Ammon's horn (tissue), 1 donor: Measurements from ENCODE around the gene RAPGEFL1.
"Not testable (repeated sequence)": the region's sequence is repeated elsewhere in the genome, so short reads cannot be mapped to it uniquely, and the experiment has no call there.

Experiments used
- DNase-seq: peaks from one replicate; pipeline ENCODE4 v3.0.0-alpha.2; 2016; ENCODE audit warnings: low spot score

Gene RAPGEFL1

DNA sequence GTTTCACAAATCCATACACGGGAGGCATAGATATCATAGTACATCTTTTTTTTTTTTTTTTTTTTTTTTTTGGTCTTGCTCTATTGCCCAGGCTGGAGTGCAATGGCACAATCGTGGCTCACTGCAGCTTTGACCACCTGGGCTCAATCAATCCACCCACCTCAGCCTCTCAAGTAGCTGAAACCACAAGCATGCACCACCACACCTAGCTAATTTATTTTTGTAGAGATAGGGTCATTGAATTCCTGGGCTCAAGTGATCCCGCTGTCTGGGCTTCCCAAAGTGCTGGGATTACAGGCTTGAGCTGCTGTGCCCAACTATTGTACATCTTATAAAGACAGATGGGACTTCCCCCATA is 3.5 kb upstream of the RAPGEFL1 start:
- no peak for DNase-seq

- DNase-seq, result no peak
These were observed 2.8 kb upstream of the RAPGEFL1 start for GRCh38 chr17:40174514-40174913.

- DNase-seq, result peak; percentile 45
These were observed 1.1 kb upstream of the RAPGEFL1 start for GRCh38 chr17:40175928-40176753.

DNA sequence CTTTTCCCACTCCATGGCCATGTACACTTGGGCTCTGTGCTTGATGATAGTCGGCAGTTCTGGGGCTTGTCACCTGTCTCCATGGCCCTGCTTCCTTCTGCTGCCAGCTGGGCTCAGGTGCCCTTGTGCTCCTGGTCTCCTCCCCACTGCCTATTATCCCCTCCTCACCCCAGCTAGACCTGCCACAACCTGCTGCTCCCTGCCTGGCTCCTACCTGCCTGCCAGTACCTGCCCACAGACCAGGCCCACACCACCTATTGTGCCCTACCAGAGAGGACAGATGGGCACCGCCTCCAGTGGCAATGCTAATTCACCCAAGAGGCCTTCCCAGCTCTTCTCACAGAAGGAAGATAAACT is 538 bp upstream of the RAPGEFL1 start:
- no peak for DNase-seq

DNA sequence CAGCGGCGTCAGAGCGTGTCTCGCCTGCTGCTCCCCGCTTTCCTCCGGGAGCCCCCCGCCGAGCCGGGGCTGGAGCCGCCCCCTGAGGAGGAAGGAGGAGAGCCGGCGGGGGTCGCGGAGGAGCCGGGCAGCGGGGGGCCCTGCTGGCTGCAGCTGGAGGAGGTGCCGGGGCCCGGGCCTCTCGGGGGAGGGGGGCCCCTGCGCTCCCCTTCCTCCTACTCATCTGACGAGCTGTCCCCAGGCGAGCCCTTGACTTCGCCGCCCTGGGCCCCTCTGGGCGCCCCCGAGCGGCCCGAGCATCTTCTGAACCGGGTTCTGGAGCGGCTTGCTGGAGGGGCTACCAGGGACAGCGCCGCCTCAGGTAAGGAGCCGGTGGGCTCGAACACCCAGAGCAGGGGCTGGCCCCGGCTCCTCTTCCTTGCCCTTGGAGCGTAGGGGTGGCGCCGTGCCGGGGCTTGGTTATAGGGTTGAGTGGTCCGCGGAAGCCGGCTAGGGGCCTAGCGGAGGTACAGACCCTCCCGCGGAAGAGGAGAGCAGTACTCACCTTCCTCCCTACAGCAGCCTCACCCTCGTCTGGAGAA is 841 bp downstream of the RAPGEFL1 start:
- no peak for DNase-seq

GRCh38 chr17:40178660-40179059 is 1.4 kb downstream of the RAPGEFL1 start:
- no peak for DNase-seq

GRCh38 chr17:40179923-40180659 is 2.8 kb downstream of the RAPGEFL1 start:
- peak; percentile 43 for DNase-seq

- DNase-seq, result no peak
These were observed 3.4 kb downstream of the RAPGEFL1 start for GRCh38 chr17:40180694-40181093.

DNA sequence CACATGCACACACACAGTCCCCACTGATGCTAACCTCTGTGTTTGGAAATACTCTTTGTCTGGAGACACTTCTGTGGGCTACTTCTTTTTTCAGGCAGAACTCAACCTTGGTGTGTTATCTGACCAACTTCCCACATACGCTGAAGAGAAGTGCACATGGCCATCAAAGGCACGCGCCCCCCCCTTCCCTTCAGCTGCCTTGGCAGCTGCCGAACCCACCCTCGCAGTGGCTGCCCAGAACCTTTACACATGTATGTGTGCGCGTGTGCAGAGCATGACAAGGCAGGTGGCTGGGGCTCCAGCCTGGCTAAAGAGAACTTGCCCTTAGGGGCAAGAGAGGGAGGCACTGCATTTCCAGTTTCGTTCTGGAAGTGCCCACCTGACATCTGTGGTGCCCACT is 3.9 kb downstream of the RAPGEFL1 start:
- no peak for DNase-seq

DNA sequence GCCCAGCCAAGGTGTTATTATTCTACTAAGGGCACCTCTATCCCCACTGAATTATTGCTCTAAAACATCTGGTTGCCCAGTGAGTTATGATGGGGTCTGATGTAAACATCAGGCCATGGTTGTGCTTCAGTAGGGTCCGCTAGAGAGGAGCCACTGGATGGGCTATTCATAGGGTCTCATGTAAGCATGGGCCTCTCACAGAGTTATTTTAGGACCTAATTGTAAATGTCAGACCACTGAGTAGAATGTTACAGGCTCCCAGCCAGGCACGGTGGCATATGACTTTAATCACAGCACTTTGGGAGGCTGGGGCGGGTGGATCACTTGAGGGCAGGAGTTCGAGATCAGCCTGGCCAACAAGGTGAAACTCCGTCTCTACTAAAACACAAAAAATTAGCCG is 5.3 kb downstream of the RAPGEFL1 start:
- DNase-seq, result no peak

DNA sequence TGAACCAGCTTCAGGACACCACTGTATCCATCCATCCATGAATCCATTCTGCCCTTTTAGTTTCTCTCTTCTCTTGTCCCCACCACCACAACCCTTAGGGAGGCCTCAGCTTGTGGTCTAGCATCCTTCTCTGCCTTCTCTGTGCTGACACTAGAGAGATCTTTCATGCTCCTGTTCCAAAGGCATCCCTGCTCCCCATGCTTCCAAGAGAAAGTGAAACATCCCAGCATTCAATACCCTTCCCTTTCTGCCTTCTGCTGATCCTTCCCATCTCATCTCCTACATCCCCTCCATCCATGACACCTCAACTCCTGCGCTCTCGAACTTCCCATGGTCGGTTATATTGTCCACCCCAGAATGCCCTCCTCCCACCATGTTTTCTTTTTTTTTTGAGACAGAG is 10.0 kb downstream of the RAPGEFL1 start:
- DNase-seq, result no peak

- no peak for DNase-seq
These were observed 11.4 kb downstream of the RAPGEFL1 start for GRCh38 chr17:40188694-40189093.

DNA sequence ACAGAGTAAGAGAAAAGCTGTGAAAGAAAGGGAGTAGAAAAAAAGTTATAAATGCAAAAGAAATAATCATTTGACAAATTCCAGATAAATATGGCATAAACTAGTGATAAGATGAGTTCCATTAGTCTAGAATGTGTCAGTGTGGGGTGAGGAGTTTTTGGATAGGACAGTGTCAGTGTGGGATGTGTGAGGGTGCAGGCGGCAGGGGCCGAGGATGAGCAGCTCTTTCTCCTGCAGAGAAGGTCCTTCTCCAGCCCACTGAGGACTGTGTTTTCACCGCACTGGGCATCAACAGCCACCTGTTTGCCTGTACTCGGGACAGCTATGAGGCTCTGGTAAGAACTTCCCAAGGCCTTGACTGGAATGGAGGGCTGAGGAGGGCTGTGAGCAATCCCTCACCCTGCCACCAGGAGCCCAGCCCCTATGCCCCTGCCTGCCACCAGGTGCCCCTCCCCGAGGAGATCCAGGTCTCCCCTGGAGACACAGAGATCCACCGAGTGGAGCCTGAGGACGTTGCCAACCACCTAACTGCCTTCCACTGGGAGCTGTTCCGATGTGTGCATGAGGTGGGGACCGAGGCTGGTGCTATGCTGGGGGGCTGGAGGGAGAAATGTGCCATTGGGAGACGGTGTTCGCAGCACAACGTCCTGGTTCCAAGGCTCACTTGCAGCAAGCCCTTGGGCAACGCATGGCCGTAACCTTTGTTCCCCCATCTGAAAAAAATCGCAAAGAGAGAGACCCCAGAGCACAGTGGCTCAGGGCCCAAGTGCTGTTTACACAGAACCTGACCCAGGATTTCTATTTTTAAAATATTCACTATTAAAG is 13.1 kb downstream of the RAPGEFL1 start:
- DNase-seq, result no peak

DNA sequence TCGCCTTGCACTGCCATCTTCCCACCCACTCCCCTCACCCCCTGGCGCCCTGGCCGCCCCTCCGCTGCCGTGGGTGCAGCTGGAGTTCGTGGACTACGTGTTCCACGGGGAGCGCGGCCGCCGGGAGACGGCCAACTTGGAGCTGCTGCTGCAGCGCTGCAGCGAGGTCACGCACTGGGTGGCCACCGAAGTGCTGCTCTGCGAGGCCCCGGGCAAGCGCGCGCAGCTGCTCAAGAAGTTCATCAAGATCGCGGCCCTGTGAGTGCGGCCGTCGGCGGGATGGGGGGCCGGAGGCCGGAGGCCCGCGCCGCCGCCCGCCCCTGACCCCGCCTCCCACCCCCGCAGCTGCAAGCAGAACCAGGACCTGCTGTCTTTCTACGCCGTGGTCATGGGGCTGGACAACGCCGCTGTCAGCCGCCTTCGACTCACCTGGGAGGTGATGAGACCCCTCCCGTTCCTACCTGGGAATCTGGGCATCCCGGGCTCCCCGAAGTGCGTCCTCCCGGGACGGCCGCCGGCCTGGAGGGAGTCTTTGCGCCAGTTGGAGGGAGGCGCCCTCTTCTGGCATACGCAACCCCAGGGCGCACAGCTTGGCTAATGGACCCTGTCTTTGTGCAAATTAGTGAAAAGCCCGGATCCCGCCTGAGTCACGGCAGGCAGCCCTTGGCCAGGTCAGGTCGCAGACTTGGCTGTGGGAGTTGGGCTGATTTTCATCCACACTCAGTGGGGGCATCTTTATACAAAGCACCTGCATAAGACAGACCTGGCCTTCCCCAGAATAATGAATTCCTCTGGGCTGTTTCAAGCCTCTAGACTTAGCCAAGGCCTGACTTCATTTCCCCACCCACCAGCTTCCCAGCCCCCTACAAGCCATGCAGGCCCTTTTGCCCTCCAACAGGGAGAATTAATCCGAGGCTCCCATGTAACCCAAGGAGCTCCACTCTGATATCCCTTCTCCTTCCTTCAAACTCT is 14.3 kb downstream of the RAPGEFL1 start:
- DNase-seq, result peak; percentile 81

GRCh38 chr17:40192961-40193360 is 15.7 kb downstream of the RAPGEFL1 start:
- no peak for DNase-seq

- DNase-seq, result no peak
These were observed 17.6 kb downstream of the RAPGEFL1 start for GRCh38 chr17:40194821-40195220.

DNA sequence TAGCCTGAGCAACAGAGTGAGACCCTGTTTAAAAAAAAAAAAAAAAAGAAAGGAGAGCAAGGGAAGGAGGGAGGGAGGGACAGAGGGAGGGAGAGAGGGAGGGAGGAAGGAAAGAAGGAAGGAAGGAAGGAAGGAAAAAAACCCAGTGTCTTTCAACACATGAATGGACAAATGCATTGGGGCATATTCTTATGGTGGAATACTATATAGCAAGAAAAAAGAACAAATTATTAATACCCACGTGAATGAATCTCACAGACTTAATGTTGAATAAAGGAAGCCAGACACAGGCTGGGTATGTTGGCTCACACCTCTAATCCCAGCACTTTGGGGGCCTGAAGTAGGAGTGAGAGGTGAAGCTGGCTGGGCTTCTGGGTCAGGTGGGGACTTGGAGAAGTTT is 20.3 kb downstream of the RAPGEFL1 start:
- no peak for DNase-seq

GRCh38 chr17:40197965-40198456 is 20.7 kb downstream of the RAPGEFL1 start:
- not testable (repeated sequence) for DNase-seq

DNA sequence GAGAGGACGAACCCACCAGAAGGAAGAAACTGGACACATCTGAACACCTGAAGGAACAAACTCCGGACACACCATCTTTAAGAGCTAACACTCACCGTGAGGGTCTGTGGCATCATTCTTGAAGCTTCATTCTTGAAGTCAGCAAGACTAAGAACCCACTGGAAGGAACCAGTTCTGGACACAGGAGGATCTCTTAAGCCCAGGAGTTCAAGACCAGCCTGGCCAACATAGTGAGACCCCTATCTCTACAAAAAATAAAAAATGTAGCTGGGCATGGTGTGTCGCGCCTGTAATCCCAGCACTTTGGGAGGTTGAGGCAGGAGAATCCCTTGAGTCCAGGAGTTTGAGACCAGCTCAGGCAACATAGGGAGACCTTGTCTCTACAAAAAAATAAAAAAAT is 21.3 kb downstream of the RAPGEFL1 start:
- DNase-seq, result no peak

DNA sequence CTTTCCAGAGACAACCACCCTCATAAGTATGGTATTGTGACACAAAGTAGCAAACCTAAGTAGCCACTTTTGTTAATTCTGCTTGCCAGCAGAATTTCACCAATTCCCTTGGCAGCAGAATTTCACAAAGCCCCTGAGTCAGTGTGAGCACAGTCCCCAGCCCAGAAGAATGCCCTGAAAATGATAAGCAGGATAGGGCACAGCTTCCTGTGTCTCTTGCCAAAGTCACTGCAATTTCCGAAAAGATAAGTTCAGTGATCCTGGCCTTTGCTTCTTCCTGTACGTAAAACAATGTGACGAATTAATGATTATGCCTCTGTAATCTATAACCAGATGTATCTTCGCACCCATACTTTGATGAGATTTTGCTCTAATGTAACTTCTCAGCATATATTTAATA is 25.9 kb downstream of the RAPGEFL1 start:
- DNase-seq, result no peak

GRCh38 chr17:40206193-40206592 is 28.9 kb downstream of the RAPGEFL1 start:
- not testable (repeated sequence) for DNase-seq
